ENCODE measurements around the gene DNHD1.
A peak's percentile ranks its signal among the peaks of the same experiment; 100 is the strongest.

The DNHD1 gene

GRCh38 chr11:6616596-6617250 is 119.6 kb downstream of the DNHD1 start:
- no peak for DNase-seq

- DNase-seq, result no peak
Measured at GRCh38 chr11:6617315-6617781, 120.3 kb downstream of the DNHD1 start.

- peak; percentile 44 for DNase-seq
Measured at GRCh38 chr11:6618117-6619003, 121.3 kb downstream of the DNHD1 start.

GRCh38 chr11:6619004-6619745 is 122.1 kb downstream of the DNHD1 start, which contains the start of gene TPP1:
Gene TPP1, minus strand, starts transcription at chr11:6619422. Its CDS starts 22 bp downstream, at chr11:6619400.
- DNase-seq, result peak; percentile 83

GRCh38 chr11:6620636-6621035 is 123.6 kb downstream of the DNHD1 start:
- no peak for DNase-seq

All from GDM1 (cell line).